Lower lobe of right lung (tissue), 2 donors: ENCODE results near the gene DOCK4. TPM values are rescaled to one million over a fixed set of nuclear protein-coding genes. Genes with fewer than 3 reads are reported as not detected.

Source experiments
- ATAC-seq, 2 donors: fragments of 200-7000 bp; cut with Tn5 transposase; one replicate each; pipeline ENCODE4 v1.9.1; 2020 to 2022; ENCODE audit warnings: mild to moderate bottlenecking in 2 of 2, moderate library complexity in 2 of 2
- DNase-seq: peaks from one replicate; pipeline ENCODE4 v3.0.0-alpha.2; 2020
- H3K27ac ChIP-seq: fragments of 200-600 bp; one replicate; pipeline ENCODE4 v1.8.0; 2022
- H3K27me3 ChIP-seq: fragments of 200-600 bp; one replicate; pipeline ENCODE4 v1.8.0; 2022; ENCODE audit warnings: low read depth
- H3K36me3 ChIP-seq: fragments of 200-600 bp; one replicate; pipeline ENCODE4 v1.8.0; 2022; ENCODE audit warnings: mild to moderate bottlenecking
- H3K4me1 ChIP-seq: fragments of 200-600 bp; one replicate; pipeline ENCODE4 v1.8.0; 2022
- H3K4me3 ChIP-seq: fragments of 200-600 bp; one replicate; pipeline ENCODE4 v1.8.0; 2022; ENCODE audit warnings: mild to moderate bottlenecking
- H3K9me3 ChIP-seq: fragments of 200-600 bp; one replicate; pipeline ENCODE4 v1.8.0; 2022
- intact Hi-C: fragments of 100-400 bp; cut with DNase I; formaldehyde crosslinking; loops from one replicate; pipeline ENCODE4 v1.11.0; 2022
- total RNA-seq: library from RNA; stranded (reverse); fragmentation: NEBNext Ultra II Directional; extraction: Animal tissue kit (Norgen Biotek cat#: 25700); gene quantifications from one replicate; pipeline ENCODE4 v1.2.1, GENCODE V29; 2021
- TF ChIP-seq, protein P1 (sequence below): fragments of 200-600 bp; IDR thresholded peaks from one replicate; pipeline ENCODE4 v1.8.0; 2022; ENCODE audit warnings: antibody characterized with exemption, mild to moderate bottlenecking
- donor health status: DM: no; HTN: yes; CAD: no; lungs with severe emphysema.

Gene DOCK4
- total RNA-seq, 1 donor from 2014 or later: 78.5 TPM

- ATAC-seq: peak; percentile 61 to 86
- H3K27me3 ChIP-seq: no peaks in the 10 kb centered on the region
- TF ChIP-seq, protein P1, sequence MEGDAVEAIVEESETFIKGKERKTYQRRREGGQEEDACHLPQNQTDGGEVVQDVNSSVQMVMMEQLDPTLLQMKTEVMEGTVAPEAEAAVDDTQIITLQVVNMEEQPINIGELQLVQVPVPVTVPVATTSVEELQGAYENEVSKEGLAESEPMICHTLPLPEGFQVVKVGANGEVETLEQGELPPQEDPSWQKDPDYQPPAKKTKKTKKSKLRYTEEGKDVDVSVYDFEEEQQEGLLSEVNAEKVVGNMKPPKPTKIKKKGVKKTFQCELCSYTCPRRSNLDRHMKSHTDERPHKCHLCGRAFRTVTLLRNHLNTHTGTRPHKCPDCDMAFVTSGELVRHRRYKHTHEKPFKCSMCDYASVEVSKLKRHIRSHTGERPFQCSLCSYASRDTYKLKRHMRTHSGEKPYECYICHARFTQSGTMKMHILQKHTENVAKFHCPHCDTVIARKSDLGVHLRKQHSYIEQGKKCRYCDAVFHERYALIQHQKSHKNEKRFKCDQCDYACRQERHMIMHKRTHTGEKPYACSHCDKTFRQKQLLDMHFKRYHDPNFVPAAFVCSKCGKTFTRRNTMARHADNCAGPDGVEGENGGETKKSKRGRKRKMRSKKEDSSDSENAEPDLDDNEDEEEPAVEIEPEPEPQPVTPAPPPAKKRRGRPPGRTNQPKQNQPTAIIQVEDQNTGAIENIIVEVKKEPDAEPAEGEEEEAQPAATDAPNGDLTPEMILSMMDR: no peak
Measured at GRCh38 chr7:112081778-112082177, 124.4 kb downstream of the DOCK4 start.

DNA sequence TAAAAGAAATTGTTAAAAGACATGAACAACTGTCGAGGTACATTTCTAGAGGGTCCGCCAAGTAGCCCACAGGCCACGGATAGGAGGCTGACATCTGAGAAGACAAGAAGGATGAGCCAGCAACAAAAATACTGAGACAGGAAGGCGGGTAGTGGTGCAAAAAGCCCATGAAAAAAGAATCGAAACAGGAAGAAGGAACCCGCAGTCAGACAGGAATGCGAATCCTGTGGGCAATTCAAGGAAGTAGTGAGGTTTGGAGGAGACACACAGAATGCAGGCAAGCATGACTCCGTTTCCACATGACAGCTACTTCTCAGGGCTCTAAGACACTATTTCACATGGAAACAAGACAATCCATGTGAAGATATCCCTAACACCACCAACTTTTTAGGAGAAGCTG lies 125.2 kb downstream of the DOCK4 start:
- TF ChIP-seq, protein P1: no peak
- intact Hi-C loops: no loop called here
- Histone ChIP-seq H3K27ac (peak overlapping the region; percentile 78), H3K27me3 (no peaks in the 10 kb centered on the region), H3K9me3 (no peaks in the 10 kb centered on the region), H3K4me1 (peaks cover 60% of the 10 kb centered on the region), H3K4me3 (no peak overlapping the region), H3K36me3 (no peaks in the 10 kb centered on the region)
- ATAC-seq (peak; percentile 73 to 75), DNase-seq (no peak)

More at GRCh38 chr7:112081778-112082177, 124.4 kb downstream of the DOCK4 start:
- peak; percentile 74 for DNase-seq
- Histone ChIP-seq H3K4me3 (no peak overlapping the region), H3K9me3 (no peaks in the 10 kb centered on the region), H3K36me3 (no peaks in the 10 kb centered on the region), H3K27ac (peak overlapping the region; percentile 78), H3K4me1 (peaks cover 62% of the 10 kb centered on the region)
- intact Hi-C loops: no loop called here

GRCh38 chr7:112080441-112080840 lies 125.8 kb downstream of the DOCK4 start:
- H3K4me3 ChIP-seq: no peak overlapping the region
- H3K9me3 ChIP-seq: no peaks in the 10 kb centered on the region
- TF ChIP-seq, protein P1: no peak
- intact Hi-C loops: no loop called here
- H3K4me1 ChIP-seq: peaks cover 55% of the 10 kb centered on the region
- no peaks in the 10 kb centered on the region for H3K27me3 ChIP-seq
- H3K27ac ChIP-seq: peak overlapping the region; percentile 78
- no peaks in the 10 kb centered on the region for H3K36me3 ChIP-seq
- ATAC-seq (peak; percentile 82 to 87), DNase-seq (no peak)

- intact Hi-C loops: no loop called here
- H3K9me3 ChIP-seq: no peaks in the 10 kb centered on the region
- no peak overlapping the region for H3K4me3 ChIP-seq
- no peak for DNase-seq
- ATAC-seq: no peak
- no peaks in the 10 kb centered on the region for H3K27me3 ChIP-seq
- H3K27ac ChIP-seq: peak overlapping the region; percentile 78
- TF ChIP-seq, protein P1: no peak
- peaks cover 47% of the 10 kb centered on the region for H3K4me1 ChIP-seq
- H3K36me3 ChIP-seq: no peaks in the 10 kb centered on the region
Measured at GRCh38 chr7:112079673-112080072, 126.5 kb downstream of the DOCK4 start.

- H3K4me1 ChIP-seq: peaks cover 42% of the 10 kb centered on the region
- H3K27ac ChIP-seq: peak overlapping the region; percentile 78
- intact Hi-C loops: no loop called here
Measured at GRCh38 chr7:112079122-112079521, 127.1 kb downstream of the DOCK4 start.

More at GRCh38 chr7:112079122-112079521, 127.1 kb downstream of the DOCK4 start:
- TF ChIP-seq, protein P1: no peak
- ATAC-seq: no peak
- Histone ChIP-seq H3K36me3 (no peaks in the 10 kb centered on the region), H3K27me3 (no peaks in the 10 kb centered on the region), H3K4me3 (no peak overlapping the region), H3K9me3 (no peaks in the 10 kb centered on the region)
- DNase-seq: no peak
